Stimulated activated CD8-positive, alpha-beta memory T cell treated with anti-CD3 and anti-CD28 coated beads, Interleukin-7, amount 100 ng/mL, for 1 hour (primary cell): ENCODE results near the gene SEL1L2.

Experiments used
- DNase-seq, 2 donors: peaks; one replicate each; pipeline ENCODE4 v3.0.0-alpha.2; 2020; ENCODE audit warnings: low read depth in 2 of 2

The SEL1L2 gene

DNA sequence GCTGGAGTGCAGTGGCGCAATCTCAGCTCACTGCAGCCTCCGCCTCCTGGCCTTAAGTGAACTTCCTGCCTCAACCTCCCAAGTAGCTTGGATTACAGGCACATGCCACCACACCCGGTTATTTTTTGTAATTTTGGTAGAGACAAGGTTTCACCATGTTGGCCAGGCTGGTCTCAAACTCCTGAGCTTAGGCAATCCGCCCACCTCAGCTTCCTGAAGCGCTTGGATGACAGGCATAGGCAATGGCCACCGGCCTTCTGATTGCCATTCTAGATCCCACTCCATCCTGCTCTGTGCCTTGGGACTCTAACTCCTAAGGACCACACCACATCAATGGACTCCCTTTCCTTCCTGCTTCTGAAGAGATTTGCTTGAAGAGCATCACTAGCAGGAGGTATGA lies 60.6 kb downstream of the SEL1L2 start:
- no peak for DNase-seq

DNA sequence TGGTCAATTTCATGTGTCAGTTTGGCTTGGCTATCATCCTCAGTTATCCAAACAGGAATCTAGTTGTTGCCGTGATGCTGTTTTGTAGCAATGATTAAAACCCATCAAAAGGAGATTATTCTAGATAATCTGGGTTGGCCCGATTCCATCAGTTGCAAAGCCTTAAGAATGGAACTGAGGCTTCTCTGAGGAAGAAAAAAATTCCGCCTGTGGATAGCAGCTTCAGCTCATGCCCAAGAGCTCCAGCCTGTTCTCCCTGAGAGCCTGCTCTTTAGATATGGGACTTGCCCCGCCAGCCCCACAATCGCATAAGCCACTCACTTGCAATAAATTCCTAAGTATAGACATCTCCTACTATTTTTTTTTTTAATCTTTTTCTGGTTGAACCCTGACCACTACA lies 61.5 kb downstream of the SEL1L2 start:
- no peak for DNase-seq

DNA sequence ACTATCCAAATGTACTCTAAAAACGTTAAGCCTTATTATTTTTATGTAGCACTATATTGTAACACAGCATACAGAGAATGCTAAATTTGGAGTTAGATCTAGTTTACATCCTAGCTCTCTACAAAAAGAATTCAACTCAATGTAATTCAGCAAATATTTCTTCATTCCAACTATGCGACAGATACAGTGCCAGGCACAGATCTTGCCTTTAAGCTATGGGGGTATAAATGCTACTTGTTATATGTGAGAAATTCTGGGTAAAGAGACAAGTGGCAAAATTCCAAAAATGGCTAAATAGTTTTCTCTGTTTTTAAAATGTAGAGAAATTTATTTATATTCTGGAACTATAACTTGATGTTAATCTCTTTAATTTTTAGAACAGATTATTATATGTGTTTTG lies 63.2 kb downstream of the SEL1L2 start:
- no peak for DNase-seq

DNA sequence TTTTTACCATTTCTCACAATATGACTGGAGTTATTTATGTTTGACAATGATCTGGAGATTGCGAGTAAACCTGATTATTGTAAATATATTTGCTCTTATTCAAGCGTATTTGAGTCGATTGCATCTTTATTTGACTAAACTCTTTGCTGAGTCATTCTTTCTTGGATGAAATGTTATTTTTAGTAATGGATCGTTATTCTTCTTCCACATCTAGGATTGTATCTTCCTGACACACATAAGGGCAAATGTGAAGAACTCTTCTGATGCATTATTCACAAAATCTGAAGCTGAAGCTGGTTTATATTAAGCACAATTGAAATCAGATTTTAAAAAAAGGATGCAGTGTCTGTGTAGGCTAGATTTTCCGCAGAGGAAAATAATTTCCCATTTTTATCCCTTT lies 68.2 kb downstream of the SEL1L2 start:
- no peak for DNase-seq

DNA sequence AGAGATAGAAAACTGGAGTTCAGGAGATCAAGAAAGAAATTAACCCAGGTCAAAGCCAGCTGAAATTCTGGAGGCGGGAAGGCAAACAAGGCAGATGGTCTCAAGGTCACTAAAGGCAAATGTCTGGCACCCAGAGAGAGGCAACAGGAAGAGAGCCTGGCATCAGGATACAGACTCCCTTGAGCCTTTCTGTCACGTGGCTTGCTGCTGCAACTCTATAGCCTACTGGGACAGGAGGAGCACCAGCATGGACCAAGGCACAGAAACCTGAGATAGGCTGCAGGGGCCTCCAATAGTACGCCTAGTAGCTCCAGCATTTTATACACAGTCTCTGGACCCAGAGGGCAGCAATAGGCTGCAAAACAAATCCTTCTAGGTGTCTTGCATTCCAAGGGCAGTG lies 75.1 kb downstream of the SEL1L2 start:
- DNase-seq: no peak

DNA sequence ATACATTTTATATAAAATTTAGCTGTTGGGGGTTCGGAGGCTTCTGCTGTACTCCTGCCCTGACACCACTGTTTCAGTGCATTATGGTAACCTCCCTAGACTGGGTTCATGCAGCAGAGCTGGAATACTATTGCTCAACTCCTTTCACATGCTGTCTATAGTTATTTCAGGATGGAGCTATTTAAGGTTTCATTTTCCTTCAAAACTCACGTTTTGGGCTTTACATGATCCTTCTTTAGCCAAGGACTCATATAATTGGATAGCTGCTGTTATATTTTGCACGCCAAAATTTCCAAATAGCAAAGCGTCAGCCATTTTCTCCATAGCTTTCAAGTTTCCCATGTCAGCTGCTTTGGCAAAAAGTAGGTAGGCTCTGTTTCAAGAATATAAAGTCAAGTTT lies 76.8 kb downstream of the SEL1L2 start:
- no peak for DNase-seq

DNA sequence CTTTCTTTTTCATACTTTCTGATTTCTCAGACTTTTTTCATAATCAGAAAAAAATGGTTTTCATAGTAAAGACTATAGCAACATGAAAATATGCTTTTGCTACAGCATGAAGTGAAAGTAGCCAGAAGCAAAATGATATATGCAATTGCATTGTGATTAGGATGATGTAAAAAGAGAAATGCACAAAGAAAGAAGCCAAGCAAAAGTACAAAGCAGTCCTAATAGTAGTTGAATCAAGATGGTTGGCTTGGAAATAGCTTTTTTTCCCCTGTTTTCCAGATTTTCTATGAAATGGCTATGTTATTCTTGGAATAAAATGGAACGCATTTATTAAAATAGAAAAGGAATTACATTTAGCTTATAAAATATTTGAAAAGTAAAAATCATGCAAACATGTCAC lies 77.3 kb downstream of the SEL1L2 start:
- no peak for DNase-seq

DNA sequence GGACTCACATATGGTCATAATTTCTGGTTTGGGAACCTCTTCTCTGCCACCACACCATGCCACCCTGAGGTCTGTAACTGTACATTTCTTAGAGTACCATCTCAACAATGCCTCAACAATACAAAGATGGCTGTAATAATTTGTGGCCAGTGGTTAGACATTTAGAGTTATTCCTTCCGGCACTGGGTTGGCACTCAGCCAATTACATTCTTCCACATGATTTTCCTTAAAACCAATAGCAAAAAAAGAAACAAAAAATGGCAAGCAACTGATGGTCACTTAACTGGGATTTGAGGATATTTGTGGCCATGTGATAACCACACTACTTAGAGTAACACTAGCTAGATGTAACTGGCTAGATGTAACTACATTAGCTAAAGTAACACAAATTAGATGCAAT lies 79.9 kb downstream of the SEL1L2 start:
- DNase-seq: no peak

DNA sequence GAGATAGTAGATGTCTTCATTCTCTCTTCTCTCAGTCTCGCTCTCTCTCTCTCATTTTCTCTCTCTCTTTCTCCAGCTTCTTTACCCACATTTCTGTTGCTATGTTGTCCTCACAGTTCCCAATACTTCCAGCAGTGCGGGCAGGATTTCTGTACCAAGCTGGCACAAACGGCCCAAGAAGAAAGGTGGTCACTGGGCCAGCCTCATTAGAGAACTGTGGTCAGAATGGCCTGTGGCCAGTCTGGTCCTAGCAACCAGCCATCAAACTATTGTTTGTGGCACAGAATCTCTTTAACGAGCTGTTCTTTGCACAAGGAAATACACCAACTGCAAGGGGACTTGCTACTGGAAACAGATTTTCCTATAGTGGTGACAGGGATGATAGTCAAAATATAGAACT lies 81.3 kb downstream of the SEL1L2 start:
- DNase-seq: no peak

DNA sequence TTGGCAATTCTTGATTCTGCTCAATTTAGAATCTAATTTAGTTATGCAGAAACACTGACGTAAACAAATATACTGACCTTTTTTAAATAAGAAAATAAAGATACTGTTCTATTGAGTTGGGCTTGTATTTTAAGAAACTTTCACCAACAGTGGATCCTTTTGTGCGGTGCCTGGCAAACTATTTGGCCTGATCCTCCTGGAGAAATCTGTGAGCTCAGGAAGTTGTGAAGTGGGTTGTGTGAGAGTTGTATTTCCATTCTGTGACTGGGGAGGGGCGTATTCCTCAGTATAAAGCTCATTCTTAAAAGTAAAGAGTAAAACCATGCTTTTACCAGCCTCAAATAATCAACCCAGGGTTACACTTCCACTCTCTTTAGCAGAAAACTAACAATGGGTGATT lies 85.6 kb downstream of the SEL1L2 start:
- no peak for DNase-seq

DNA sequence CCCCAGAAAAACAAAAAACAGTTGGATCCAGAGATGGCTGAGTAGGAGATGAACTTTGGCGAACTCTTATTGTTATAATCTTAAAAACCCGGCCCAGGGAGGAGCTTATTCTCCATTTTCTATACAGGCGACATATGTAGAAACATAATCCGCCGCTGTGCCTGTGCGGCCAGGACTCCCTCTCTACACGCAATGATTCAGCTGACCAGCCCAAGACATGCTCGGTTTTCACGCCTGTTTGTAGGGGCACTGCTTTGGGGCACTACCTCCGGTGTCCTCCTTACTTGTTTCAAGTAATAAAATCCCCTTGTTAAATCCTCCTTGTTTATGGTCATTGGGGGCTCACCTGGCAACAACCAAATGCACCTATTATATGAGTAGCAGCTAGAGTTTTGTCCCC lies 89.9 kb downstream of the SEL1L2 start:
- no peak for DNase-seq

DNA sequence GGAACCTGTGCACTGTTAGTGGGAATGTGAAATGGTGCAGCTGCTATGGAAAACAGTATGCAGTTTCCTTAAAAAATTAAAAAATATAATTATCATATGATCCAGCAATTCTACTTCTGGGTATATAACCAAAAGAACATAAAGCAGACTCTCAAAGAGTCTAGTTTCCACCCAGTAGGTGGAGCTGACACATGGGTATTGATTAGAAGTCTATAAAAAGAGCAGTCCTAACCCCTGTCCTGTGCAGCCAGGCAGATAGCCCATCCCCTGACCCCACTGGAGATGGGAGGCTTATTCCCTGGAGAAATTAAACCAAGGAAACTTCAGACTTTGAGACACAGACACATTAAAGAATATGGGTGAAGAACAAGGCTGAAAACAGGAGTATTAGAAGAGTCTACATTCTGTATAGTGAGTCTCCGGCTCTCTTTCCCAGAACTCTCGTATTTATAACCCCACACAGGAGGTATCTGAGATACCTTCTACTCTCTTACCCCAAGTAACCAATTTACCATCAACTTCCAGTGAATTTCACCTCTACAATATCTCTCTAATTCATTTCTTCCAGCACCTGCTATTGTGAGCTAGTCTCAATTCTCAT lies 92.3 kb downstream of the SEL1L2 start:
- DNase-seq: no peak

DNA sequence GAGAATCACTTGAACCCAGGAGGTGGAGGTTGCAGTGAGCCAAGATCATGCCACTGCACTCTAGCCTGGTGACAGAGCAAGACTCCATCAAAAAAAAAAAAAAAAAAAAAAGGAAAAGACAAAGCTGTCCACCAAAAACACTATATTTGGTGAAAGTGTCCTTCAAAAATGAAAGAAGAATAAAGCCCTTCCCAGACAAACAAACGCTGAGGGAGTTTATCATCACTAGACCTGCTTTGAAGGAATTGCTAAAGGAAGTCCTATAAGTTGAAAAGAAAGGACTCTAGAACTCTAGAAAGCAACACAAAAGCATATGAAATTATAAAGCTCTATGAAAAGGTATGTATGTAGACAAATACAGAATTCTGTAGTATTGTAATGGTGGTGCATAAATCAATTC lies 98.8 kb downstream of the SEL1L2 start:
- DNase-seq: no peak

DNA sequence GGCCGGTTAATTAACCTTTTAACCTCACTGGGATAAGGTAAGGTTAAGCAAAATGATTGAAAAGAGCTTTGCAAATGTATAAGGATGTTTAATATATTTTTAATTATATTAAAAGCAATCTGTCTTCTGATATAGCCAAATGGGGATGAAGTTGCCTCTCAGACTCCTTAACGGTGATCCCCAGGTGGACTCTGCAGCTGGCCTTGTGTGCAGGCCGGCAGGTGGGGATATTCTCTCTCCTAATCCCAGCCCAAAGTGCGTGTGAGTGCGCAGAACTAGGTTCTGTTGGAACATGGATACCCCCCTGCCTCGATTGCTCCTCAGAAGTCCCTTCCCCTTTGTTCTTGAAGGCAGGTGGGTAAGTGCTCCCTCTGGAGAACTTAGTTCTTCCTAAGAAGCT lies 105.6 kb downstream of the SEL1L2 start:
- DNase-seq: no peak

DNA sequence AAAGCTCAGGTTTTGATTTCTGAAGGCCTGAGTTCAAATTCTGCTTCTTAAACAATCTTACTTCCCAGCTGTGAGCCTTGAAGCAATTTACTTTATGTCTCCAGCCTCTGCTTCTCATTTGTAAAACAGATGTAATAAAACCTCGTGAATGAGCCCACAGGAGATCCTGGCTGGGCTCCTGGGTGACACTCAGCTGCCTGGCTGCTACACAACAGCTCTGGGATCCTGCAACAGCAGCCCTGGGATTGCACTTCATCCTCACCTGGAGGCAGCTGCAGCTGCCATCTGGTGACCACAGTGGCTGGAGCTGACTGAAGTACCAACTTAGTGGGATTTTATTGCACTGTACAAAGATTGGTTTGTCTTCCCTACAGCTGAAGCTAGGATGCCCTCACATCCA lies 107.0 kb downstream of the SEL1L2 start:
- DNase-seq: no peak

DNA sequence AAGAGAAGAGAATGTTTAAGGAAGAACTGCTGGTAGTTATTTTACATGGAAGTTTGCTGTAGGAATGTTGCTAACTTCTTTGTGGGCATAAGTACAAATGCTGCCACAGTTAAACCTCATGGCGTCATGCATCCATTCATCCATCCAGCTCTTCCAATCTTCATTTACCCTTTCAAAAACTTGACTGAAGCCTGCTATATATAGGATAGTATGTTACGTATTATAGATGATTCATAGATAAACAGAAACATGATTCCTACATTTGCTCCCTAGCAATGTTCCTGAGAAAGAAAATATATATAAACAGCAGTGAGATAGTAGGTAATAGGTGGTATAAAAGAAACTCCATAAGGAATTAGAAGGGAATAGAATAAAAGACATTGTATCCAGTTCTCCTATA lies 111.8 kb downstream of the SEL1L2 start:
- DNase-seq: no peak

DNA sequence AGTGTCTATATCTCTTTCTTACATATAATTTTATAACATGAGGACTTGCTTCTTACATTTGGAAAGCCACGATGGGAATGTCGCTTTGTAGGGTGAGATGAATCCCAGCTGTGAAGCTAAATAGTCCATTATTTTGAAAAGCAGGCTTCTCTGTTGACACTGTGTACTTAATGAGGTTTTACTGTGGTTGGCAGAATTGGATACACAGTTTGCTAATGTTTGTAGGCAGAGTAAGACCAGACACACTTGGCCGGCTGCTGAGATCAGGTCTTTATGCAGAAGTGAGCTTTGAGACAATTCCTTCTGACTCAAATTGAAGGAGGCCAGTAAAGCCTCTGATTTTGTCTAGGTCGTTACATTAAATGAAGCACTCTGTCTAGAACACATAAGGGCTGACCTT lies 112.6 kb downstream of the SEL1L2 start:
- DNase-seq: no peak

DNA sequence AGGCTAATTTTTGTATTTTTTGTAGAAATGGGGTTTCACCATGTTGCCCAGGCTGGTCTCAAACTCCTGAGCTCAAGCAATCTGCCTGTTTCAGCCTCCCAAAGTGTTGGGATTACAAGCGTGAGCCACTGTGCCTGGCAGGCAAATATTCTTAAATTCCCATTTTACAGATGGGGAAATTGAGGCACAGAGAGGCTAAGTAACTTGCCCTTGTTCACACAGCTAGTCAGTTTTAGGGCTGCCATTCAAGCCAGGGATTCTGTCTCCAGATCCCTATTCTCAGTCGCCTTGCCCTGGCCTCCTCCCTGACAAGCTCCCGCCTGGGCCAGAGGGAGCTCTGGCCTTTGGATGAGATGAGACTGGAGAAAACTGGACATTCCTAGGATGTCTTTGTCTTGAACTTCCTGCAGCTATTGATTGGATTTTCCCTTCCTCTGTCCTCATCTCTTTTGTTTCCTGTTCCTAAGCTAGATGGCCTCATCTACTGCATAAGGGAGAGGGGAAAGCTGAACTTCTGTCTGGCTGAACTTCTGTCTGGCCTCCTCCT lies 115.1 kb downstream of the SEL1L2 start:
- DNase-seq: no peak

DNA sequence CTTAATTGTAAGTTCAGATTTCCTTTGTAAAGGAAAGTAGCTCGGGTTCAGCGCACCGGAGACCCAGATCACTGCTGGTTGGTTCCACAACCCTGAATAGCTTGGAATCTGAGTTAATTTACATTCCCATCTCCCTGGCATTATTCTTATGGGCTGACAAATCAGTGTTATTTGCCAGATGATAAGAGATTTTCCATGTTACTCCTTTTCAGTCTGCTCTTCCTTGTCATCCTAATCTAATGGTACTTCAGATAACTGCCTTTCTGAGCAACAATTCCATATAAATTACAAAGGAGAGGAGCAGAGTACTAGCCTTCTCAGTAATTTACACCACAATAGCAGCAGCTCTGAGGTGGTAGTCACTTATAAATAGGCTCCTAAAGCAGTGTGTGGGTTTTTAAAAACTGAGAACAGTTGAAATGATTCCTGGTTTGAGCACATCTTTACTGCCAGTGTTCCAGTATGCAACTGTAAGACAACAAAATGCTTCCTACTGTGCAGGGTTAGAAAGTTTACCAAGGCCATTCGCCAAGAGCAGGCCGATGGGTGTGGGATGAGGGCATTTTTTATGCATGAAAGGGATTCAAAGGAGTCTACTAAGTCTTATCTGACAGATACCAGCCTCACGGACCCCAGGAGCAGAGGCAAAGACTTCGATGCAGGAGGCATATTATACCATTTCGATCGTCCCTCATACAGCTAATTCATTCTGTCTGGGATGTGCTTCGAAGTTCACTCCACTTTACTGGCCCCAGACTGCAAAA lies 115.8 kb downstream of the SEL1L2 start:
- DNase-seq: no peak

DNA sequence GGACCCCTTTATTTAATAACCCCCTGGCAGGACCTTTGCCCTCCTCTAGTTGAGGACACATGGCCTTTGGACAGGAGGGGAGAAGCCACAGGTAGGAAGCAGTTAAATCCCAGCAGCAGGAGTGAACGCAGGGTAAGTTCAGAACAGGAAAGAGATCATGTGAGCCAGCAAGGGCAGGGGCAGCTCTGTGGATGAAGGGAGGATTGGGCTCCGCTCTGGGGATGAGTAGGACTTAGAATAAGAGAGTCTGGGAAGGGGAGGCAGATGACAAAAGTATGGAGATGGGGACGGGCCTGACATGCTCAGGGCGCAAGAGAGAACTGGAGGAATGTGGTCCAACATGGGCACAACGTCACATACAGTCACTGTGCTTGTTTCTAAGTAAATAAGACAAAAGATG lies 116.6 kb downstream of the SEL1L2 start:
- no peak for DNase-seq

DNA sequence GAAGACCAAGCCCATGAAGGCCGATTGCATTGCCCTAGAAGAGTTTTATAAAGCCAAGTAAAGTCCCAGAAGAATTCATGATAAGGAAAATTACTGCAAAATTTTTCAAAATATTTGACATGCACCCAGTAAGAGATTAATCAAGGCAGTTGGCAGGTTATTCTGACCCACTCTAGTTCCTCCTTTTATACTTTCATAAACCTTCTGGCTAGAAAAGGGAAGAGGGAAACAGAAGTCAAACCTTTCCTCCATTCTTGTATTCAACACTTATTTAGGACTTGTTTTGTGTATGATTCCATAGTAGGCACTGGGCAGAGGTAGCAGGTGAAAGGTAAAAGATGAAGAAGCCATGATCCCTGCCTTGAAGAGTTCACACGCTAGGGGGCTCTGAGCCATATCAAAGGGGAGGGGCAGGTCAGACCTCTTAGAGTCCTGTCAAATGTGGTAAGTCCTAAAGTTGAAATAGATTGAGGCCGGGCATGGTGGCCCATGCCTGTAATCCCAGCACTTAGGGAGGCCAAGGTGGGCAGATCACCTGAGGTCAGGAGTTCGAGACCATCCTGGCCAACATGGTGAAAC lies 120.2 kb downstream of the SEL1L2 start:
- DNase-seq: no peak

DNA sequence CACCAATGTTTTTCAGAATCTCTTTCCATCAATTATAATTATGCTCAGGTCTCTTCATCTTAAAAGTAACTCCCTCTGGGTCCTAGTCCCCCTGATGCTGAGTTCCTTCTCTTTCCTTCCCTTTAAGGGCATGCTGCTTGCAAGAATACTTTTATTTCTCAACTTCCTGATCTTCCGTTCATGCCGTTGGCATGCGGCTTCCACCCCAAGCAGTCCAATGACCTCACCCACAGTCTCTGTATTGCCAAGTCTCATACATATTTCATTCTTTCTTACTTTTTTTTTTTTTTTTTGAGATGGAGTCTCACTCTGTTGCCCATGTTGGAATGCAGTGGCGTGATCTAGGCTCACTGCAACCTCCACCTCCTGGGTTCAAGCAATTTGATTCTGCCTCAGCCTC lies 122.1 kb downstream of the SEL1L2 start:
- no peak for DNase-seq

DNA sequence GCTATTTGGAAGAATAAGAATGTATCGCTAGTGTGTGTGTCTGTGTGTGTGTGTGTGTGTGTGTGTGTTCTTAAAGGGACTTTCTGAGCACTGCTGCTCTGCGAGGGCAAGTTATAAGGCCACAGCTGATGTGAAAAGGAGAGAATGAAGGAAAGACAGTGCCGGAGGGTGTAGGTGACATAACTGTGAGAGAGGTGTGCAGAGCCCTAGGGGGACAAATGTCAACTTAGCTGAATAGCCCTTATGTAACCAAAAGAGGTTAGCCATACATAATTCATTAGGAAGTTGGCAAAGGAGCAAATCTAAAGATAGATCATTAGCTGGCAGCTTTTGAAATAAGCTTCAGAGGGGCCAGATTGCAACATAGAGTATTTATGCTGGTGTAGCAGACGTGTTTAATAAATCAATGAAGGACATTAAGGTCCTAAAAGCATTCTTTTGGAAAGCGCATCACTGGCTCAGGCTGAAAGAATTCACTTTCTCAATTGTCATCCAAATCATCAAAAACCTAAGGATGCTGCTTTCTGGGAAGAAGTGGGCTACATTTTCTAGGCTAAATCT lies 124.5 kb downstream of the SEL1L2 start:
- DNase-seq: no peak
